Activated naive CD4-positive, alpha-beta T cell treated with Interleukin-2 at 50 U/mL for 16 hours (primary cell): ENCODE results near the gene IRAK1.

ENCODE experiments used
- DNase-seq: peaks from one replicate; pipeline ENCODE4 v3.0.0-alpha.2; 2020

The IRAK1 gene

DNA sequence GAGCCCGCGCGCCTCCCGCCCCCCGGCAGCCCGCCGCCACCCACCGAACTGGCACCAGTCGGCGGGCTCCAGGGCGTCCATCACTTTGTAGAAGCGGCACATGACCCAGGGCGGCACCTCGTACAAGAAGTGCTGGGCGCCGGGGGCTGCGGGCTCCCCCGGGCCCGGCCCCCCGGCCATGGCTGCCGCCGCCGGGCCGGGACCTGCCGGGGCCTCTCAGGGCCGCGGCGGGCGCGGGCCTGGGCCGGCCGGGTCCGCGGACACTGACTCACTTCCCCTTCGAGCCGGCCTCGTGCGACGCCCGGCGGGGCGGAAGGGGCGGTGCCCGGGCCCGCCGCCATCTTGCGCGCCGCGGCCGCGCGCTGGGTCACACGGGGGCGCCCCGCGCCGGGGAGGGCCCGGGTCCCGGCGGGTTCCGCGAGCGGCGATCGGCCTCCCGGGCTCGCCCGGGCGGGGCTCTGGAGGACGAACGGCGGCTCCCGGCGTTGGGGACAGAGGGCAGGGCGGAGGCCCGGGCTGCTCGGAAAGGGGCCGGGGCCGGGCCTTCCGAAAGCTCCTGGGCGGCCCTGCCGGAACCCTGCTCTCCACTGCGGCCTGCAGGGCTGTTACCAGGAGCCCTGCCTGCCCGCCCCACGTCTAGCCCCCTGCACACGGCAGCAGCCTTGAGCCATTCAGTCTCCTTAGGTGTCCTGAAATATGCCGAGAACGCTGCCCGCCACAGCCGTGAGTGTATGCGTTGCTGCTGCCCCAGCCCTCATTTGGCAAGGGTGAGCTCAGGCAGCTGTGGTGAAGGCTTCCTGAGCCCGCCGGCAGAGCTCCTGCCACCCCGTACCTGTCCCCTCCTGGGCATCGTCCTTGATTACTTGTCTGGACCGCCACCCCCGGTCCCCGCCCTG, at the start of gene IRAK1:
Gene IRAK1, minus strand, starts transcription at position 270 of the 896 bp plus-strand sequence. Its CDS starts 90 bp downstream, at position 180.
- DNase-seq: peak; percentile 59

DNA sequence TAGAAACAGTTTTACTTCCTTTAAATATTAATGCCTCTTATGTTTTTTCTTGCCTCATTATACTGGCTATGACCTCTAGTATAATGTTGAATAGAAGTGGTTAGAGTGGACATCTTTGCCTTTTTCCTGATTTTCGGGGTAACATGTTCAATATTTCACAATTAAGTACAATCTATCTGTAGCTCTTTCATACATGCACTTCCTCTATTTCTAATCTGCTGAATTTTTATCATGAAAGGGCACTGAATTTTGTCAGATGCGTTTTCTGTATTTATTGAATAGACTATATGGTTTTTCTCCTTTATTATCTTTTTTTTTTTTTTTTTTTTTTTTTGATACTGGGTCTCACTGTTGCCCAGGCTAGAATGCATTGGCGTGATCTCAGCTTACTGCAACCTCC, 48.9 kb upstream of the IRAK1 start:
- no peak for DNase-seq

DNA sequence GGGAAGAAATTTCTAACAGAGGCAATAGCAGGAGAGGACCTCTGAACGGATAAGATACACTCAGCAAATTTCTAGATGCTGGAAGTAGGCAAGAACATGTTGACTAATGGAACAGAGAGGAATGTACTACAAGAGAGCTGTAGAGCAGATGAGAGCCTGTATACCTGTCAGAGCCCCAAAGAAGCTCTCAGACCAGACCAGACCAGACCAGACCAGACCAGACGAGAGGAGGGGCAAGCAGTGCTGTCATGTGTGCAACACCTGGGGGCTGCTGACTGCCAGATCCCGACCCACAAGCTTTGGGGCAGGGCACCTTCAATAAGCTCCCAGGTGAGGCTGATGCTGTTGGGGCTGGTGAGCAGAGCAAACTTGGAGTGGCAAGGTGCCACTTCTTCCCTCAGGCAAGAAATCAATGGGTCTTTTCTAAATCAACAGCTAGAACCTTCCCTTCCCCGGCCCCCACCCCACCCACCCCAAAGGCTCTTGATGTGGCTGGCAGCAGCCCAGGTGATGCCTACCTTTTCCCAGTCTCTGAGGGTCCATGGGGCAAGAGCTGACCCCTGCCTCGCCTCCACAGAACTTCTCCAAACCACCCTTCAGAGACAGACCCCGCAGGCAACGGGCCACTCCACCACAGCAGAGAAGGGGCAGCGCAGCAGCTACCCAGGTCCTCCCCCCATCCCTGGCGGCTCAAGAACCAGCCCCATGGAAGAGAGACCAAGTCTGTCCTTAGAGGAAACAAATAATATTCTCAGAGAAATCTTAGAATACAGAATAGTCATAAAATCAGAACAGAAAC, 45.1 kb upstream of the IRAK1 start:
- no peak for DNase-seq

DNA sequence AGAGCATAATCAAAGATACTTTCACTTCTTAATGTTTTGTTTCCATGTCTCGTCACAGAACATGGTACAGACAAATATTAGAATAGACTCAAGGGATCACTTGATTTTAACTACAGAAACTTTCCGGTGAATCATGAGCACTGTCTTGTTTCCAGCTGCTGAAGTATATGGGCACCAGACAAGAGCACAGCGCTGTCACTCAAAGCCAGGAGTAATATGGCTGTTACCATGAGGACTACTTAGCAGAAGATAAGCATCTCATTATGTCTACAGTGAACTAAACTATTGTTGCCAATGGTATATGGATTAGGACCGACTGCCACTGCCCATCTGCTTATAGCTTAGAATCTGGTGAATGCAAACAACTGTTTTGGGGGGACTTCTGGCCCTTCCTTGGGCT, 43.5 kb upstream of the IRAK1 start:
- DNase-seq: no peak

DNA sequence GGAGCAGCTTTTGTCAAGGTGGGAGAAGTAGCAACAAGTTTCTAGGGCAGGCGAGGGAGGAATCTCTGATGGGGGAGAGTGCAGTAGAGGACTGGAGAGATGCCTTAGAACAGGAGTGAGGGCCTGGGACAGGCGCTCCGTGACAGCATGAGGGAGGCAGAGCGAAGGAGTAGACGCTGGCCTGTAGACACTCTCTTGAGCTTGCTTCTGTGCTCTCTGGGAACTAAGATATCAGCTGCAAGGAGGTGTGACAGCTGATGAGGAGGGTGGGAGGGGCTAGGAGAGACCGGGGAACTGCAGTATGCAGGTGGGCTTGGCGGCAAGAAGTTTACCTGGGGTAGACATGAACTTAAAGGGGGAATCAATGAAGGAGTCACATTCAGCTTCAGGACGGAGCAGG, 42.1 kb upstream of the IRAK1 start:
- no peak for DNase-seq

DNA sequence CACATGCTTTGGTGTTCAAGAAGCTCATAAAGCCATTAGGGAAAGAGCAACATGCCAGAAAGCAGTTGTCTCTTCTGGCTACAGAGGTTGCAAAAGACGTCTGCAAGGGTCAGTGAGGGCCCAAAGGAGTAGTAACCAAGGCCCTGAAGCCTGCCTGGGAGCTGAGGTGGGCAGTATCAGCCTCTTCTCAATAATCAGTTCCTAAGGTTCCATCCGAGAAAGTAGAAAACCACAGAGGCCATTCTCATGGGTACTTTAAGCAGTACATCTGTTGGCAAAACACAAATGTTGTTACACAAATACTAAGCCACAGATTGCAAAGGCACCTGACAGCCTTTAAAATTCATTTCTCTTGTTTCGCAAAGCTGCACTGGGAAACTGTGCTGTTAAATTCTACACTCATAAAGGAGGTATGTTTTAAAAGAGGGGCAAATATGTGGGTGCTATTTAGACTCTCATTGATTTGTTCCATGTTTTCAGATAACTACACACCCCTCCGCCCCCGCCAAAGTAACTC, 40.1 kb upstream of the IRAK1 start:
- DNase-seq: no peak

DNA sequence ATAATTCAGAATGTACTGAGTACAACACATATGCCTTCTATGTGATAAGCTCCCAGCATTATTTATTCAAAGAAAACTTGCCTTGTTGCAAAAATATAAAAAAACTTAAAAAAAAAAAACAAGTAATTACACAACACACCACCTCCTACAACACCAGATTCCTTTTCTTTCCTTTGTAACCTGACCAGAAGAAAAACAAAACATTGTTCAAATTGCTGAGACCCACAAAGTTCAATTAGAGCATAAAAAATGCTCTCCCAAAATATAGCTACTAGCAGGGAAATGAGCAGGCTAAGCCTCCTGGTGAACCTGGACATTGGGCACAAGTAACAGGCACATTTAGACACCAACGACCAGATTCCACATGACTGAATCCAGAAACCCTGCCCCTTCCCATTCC, 39.5 kb upstream of the IRAK1 start:
- DNase-seq: no peak

DNA sequence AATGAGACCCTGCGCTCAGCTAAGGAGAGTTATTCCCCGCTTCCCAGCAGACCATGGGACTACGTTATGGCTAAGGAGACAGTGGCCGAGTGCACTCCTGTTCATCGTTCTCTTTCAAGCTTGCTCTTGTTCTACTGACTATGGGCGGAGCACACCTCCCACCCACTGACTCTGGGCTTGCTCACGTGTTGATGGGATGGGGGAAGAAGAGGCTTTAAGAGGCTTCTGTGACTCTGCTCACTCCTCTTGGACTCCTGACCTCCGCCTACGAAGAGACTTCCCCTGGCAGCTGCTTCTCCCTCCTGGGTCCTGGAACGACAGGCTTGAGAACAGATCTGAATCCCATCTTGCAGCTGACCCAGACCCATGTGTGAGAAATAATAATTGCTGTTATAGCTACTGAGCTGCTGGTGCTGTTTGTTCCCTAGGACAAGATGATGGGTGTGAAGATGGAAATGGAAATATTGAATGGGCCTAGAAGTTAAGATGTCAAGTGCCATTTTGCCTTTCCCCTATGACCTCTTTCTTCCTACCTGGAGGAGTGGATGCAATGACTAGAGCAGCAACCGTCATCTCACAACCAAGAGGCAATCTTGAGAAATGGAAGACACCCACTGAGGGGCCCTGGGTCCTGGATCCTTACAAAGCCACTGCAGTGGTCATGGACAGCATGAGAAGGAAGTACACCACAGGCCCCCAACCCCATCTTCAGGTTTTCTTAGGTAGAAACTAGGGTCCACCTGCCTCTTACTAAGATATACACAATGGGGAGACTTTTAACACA, 38.7 kb upstream of the IRAK1 start:
- peak; percentile 18 for DNase-seq

DNA sequence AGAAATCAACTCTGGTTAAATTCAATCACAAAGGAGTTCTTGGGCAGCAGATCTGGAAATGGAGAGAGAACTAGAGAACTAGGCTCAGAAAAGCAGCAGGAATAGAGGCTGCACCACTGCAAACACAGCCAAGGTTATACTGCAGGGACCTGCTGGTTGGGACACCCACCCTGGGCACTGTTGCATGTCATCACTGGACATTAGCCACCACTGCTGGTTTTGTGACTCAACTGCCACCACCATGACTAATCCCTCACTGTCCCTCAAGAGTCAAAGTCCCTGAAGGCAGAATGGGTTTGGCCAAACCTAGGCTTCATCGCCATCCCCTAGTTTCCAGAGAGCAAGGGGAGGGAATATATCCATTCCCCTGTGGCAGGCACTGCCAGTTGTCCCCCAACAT, 38.1 kb upstream of the IRAK1 start:
- no peak for DNase-seq

DNA sequence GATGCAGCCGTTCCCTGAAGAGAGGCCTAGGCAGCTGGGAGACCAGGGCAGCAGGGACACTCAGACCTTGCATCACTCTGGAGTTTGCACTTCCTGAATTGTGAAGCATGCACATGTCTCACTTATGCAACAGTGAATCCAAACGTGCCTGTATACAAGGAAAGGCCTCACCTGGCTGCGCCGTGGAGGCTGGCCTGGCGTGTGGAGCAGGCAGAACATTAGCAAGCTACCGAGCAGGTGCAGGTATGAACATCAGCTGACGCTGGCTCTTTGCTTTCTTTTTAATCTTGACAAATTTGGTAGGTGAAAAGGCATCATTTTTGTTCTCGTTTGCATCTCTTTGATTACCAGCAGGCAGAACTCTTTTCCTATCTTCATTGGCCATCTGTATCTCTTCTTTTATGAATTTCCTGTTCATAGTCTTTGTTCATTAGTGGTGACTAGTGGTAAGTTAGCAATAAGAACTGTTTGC, 37.1 kb upstream of the IRAK1 start:
- DNase-seq: no peak

DNA sequence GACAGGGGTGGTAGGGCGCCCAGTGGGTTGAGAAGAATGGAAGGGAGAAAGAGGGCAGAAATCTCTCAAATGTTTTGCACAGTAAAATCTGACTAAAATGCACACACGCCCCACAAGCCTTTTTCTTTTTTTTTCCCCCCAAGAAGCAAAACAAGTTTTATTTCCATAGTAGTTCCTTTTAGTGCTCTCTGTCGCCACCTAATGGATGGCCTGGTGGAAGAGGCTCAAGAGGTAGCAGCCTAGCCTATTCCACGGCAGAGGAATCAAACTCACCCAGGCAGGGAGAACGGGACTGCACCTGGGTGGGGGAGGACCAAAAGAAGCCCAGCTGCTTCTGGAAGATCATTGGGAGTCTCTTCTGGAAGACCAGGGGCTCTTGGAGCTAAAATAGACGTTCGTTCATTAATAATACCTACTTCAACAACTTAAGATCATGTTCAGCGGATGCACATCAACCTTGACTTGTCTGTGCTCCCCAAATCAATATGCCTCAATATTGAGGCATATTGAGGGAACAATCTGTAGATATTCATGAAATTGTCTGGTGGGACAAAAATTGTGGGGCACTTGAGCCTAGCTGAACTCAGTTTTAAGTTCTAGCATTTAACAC, 31.6 kb upstream of the IRAK1 start:
- peak; percentile 68 for DNase-seq

DNA sequence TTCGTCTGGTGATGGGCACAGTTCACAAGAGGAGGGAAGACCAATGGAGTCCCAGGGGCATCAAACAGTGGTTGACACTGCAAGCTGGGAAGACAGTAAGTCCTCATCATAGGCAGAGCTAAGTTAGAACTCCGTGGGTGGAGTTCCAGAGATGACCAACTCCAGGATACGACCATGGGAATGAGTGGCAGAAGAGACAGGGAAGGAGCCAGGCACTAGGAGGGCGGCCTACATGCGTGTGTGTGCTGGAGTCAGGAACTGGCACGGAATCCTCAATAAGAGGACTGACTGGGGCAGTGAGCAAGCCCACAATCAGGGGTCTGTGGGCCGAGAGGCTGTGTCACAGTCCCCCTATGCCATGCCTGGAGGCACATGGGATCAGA, 30.4 kb upstream of the IRAK1 start:
- no peak for DNase-seq

DNA sequence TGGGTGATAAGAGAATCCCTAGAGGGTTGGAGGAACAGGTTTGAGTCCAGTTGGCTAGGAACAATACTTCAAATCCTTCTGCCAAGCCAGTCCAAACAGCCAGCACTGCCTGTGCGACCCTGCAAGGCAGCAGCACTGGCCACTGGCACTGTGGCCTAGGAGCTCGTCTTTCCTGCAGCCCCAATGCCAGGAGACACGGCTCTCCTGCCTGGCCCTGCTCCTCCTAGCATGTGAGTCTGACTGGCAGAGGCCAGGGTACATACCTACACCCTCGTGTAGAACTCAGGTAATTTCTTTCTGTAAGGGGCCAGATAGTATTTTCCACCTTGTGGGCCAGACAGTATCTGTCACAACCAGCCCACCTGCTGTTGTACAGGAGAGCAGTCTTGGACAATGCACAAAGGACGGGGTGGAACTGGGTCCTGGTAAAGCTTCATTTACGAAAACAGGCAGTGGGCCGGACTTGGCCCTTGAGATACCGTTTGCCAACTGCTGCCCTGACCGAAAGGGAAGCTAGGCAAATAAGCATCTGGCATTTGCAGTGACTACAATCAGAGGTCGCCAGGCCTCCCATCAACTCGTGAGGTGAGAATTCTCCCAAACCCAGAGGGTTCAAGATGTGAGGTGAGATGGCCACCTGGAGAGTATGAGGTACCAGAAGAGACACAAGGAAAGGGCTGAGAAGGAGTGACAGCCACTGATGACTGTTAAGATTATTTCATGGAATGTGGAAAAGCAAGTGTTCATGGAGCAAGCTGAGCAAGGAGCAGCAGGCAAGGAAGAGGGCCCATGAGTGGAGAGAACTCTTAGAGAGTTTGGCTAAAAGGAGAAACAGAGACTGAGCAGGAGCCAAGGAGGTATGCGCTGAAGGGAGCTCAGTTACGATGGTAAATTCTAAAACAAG, 29.8 kb upstream of the IRAK1 start:
- DNase-seq: no peak

DNA sequence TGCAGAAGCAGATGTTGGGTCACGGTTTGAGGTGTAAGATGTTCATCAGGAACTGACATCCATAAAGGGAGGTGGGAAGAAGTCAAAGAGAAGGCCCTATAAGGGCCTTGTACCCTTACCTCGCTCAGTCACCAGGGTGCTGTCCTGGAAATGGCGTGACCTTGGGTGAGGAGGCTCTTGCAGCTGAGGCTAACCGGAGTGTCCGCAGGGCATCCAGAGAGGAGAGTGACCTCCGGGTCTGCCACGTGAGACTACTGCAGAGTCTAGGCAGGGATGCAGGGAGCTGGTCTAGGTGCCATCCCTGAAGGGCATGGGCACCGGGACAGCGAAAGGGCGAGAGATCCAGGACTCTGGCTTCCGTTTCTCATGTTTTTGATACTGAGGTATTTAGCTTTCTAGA, 28.7 kb upstream of the IRAK1 start:
- no peak for DNase-seq

DNA sequence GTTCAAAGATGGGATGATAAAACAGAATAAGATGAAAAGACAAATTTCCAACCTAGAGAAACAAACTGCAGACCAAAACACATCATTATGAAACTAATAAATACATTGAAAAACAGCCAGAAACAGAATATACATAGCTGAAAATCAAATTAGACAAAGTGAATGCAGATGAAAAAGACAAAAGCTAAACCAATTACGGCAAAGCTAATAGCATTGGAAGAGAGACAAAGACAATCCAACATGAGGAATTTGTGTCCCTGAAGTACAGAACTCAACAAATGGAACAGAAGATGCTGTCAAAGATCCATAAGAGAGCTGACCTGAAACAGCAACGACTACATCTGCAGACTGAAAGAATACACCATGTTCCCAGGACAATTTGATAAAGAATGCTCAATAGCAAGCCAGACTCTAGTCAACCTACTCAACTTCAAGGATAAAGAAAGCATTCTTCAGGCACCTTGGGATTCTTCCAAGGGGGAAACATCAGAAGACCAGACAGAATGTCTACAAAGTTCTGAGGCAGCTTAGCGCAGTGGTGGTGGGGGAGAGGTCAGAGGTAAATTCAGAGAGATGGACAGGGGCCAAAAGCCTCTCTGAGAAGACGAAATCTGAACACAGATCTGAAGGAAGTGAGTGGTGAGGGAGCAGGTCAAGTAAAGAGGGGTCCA, 27.4 kb upstream of the IRAK1 start:
- no peak for DNase-seq

DNA sequence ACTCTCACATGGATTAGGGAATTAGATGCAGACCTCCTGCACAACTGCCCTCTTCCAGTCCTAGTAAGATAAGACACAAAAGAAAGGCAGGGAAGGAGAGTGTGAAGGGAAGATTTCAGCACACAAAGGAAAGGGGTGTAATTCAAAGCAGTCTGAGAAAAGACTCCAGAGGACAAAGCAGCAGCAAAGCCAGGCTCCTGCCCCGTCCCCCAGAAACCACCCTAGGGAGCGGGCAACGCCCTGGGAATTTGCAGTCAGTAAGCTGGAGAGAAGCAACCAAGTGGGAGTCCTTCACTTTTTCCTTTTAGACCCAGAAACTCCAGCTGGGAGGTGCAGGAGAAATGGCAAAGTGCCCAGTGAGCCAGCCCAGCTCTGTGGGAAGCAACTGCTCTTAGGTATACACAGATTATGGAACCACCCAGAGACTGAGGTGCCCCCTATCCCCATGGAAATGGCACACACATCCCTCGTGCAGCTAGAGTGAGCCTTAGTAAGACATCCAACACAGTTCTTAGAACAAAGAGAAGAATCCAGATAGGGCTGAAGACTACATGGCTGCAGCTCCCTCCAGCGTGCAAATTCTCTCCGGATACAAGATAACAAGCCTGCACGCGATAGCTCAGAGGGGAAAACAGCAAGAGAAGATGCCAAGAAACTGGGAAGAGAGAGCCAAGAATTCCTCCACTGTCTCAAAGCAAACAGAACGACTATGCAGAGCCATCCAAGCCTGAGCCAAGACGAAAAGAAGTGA, 26.5 kb upstream of the IRAK1 start:
- DNase-seq: no peak

DNA sequence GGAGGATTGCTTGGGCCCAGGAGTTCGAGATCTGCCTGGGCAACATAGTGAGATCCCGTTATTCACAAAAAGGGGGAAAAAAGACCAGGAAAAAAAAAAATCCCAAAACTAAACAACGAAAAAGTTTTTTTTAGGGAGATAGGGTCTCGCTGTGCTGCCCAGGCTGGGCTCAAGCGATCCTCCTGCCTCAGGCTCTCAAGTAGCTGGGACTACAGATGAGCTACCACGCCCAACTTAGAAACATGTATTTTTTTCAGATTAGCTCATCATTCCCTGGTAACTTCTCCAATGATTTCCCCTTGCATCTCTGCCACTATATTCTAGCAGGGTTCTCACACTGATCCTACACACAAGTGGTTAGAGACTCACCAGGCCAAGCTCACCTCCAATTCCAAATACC, 24.4 kb upstream of the IRAK1 start:
- DNase-seq: no peak

DNA sequence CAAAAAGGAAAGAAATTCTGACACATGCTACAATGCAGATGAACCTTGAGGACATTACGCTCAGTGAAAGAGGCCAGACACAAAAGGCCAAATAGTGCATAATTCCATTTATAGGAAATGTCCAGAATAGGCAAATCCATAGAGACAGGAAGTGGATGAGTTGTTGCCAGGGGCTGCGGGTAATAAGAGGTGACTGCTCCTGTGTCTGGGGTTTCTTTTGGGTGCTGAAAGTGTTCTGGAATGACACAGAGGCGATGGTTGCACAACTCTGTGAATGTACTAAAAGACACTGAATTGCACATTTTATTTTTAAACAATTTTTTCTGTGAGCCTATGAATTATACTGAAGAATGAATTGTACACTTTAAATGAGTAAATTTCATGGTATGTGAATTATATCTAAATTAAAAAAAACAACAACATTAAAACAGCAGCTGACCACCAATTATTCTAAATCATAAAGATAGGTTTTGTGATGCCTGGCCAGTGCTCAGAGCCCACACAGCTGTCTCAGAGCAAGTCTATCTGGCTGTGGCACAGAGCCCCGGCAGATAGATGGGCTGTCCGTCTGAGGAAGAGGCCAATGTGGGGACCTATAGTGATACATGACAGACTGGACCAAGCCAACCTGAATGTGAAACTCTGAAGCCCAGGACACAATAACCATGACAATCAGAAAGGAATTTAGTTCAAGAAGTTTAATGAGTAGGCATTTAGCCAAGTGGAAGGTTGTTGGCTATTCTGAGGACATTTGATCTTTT, 23.5 kb upstream of the IRAK1 start:
- DNase-seq: no peak

DNA sequence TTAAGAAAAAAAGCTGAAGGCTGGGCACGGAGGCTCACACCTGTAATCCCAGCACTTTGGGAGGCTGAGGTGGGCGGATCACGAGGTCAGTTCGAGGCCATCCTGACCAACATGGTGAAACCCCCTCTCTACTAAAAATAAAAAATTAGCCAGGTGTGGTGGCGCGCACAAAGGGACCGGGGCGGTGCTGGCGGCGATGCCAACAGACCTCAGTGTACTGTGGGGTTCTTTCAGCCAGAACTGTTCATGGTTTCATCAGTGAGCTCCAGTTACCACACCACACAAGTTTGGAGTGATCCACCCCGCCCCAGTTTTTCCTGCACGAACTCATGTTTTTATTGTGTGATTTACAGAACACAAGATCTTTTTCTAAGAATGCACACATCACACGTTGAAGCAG, 21.2 kb upstream of the IRAK1 start:
- DNase-seq: no peak
